HG03097 (cell line): ENCODE measurements around the gene ADAMTS8.

Source experiments
- ATAC-seq: cut with Tn5 transposase; IDR thresholded peaks from one replicate; pipeline ENCODE4 v1.9.1; 2021; ENCODE audit not compliant: unreplicated experiment, low FRiP score

Gene ADAMTS8

DNA sequence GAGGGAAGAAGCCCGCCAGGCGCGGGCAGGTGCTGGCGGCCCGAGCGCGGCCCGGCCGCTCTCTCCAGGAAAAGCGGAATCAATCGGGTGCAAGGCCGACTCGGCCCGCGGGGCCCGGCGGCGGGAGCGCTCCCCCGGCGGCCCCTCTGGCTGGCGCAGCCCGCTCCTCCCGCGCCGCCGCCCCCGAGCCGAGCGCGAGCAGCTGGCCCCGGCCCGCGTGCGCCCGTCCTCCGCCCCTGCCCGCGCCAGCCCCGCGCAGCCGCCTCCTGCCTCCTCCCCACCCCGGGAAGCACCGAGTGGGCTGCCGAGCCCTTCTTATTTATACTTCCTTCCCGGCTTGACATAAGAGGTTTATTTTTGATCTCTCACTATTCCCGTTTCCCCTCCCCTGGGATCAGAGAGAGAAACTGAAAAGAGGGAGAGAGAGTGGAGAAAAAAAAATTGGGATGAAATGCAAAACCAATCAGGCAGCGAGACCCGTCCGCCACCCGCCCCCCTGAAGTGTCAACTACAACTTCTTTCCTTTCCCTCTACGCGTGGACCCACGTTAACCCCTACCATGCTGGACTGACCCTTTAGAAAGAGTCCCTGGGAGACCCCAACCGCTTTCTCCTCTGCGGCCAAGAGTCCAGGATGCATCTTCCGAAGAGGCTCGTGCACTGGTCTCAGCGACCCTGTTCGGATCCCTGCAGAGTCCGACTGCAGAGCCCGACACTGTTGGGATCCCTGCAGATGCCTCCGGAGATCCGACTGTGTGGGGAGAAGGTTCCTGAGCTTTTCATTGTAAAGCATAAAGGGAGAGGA lies at the start of gene ADAMTS8:
TSS of gene ADAMTS8 (minus strand) at position 294 of the 804 bp plus-strand sequence. CDS start 323 bp downstream, outside the sequence.
- ATAC-seq: no peak

DNA sequence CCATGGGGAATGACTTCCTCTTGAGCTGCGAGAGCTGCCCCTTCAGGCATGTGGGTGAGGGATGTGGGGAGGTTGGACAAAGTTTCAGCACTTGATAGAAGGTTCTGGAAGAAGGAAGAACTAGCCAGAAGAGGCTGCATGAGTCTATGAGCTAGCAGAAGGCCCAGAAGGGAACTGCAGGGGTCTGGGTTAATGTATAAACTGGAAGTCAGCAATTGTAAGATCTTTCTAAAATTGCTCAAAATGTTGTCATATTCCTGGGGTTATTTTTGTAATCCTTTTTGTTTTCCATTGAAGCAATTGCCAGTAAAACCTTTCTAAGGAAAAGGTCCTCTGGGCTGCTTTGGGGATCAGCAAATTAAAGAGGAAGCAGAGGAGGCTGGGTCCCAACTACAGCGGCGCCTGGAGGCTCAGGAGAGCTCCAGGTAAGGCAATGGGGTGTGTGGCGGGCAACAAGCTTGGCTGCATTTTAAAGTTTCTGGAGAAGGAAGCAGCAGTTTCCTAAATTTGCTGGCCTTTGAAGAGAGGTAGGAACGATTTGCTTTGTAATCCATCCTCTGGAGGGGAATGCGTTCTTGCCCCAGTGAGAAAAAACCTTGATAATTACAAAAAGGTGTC lies 49.3 kb upstream of the ADAMTS8 start:
- no peak for ATAC-seq

DNA sequence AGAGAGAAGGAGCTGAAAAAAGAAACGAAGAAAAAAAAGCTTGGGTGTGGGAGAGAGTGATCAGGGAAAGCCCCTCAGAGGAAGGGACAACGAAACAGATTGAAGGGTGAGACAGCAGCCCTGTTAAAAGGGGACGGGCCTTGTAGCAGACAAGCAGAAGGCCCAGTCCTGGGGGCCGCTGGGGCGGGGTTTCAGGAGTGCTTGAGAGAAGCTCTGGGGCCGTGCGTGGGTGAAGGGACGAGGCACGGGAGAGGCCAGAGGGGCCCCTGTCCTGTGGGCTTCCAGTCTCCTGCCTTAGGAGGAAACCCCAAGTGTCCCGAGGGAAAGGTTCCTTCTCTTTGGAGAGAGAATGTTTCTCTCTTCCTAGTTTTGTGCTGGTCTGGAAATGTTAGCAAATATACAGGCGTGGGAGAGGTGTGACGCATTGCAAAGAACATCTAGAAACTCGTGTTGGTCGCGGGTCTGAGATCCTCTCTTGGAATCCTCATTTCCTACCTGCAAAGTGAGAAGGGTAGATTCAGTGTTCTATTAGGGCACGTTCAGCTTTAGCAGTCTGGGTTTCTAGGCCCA lies 48.6 kb upstream of the ADAMTS8 start:
- ATAC-seq: no peak

- no peak for ATAC-seq
These were observed 48.0 kb upstream of the ADAMTS8 start for GRCh38 chr11:130476200-130476921.

DNA sequence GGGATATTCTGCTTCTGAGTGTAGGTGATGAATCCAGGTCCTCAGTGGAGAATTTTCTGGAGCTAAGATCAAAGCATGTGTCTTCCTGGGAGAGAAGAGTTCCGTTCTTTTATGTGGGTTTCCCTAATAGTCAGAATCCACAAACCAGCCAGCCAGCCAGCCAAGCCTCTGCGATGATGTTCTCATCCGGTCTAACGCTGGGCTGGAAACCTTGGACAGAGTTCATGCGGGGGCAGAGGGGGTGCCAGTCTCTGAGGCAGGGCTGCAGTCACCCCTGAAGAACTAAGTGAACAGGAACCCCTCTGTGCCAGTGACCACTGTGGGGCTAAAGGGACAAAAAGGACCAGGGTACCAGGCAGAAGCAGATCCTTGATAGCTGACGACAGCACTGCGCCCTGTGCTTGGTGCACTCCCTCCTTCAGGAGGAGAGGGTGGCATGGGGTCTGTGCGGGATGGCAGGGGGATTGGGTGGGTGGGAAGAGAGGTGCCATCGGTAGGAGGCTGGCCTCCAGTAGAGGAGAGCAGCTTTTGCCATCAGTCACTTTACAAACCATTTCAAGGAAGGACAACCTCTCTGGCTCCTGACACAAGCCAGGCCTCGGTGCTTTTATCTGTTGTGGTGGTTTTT lies 47.1 kb upstream of the ADAMTS8 start:
- ATAC-seq: no peak

DNA sequence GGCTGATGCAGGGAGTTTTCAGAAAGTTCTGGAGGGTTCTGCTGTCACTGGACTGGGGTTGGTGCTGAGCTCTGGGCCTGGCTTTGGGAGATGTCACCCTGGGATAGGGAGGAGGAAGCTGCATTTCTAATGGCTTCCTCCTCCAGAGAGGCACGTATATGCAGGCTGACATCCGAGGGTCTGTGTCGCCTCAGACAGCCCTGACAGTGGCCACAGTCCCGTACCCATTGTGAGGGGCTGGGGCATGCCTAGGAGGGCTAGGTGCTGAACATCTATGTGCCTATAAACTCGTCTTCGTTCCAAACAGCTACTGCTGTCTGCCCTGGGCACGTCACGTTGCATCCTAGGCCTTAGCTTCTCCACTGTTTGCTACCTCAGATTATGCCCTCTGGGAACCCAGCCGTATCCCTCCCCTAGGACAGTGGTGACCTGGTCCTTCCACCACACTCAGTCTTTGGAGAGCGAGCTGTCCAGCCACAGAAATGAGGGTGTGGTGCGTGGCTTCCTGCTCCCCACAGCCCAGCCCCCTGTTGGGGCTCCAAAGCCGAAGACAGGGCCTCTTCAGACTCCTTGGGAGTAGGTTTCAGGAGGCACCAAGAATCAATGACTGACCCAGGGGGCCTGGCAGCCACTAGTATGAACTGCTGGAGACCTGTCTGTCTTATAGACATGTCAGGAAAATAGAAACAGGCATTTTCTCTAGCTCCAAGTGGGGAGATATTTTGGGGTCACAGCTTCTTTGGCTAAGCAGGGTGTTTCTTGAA lies 46.4 kb upstream of the ADAMTS8 start:
- no peak for ATAC-seq

DNA sequence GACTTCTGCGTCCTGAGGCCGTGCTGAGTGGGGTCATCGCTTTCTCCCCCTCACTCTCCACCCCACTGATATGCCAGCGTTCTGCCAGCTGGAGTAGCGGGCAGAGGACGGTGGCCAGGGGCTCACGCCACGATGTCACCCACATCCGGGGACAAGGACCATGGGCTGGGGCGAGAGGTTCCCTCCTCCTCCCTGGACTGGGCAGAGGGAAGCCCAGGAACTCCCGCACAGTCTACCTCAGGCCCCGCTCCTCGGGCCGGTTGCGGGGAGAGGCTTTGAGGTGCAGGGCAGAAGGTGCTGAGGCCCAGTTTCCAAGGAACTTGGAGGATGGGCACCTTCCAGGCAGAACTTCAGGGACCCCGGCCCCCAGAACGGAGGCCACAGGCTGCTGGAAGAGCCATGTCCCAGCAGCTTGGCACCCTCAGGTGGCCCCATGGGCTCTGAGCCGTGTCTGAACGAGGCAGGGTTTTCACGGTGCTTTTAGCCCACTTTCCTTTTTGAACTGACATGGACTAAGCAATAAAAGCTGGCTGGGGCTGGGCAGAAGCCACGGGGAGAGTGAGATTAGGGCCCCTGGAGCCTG lies 45.5 kb upstream of the ADAMTS8 start:
- ATAC-seq: no peak

GRCh38 chr11:130473056-130473794 lies 44.8 kb upstream of the ADAMTS8 start:
- ATAC-seq: no peak

- no peak for ATAC-seq
These were observed 44.1 kb upstream of the ADAMTS8 start for GRCh38 chr11:130472434-130472961.

GRCh38 chr11:130471731-130472433 lies 43.5 kb upstream of the ADAMTS8 start:
- no peak for ATAC-seq

DNA sequence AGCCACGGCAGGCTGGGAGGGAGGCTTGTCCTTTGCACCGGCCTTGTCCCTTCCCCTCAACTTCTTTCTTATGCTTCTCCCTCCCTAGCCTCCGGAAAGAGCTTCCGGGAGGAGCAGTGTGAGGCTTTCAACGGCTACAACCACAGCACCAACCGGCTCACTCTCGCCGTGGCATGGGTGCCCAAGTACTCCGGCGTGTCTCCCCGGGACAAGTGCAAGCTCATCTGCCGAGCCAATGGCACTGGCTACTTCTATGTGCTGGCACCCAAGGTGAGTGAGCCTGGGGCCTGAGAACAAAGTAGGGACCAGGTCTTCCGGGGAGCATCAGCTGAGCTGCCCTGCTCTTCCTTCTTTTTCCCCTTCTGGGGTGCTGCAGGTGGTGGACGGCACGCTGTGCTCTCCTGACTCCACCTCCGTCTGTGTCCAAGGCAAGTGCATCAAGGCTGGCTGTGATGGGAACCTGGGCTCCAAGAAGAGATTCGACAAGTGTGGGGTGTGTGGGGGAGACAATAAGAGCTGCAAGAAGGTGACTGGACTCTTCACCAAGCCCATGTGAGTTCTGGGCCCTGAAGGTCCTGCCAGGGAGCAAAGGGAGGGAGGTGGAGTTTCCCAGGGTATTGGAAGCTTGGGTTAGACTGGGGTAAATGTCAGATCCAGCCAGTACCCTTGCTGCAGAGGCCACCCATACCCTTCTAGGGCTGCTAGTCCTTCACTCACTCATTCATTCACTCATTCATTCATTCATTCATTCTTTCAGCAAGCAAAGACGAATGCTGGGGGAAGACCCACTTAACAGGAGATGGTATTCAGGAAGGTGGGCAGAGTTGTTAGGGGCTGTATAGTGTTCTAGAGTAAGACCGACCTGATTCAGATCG lies 42.7 kb upstream of the ADAMTS8 start:
- ATAC-seq: no peak

- ATAC-seq: no peak
These were observed 40.8 kb upstream of the ADAMTS8 start for GRCh38 chr11:130469181-130469580.

- ATAC-seq: no peak
These were observed 38.9 kb upstream of the ADAMTS8 start for GRCh38 chr11:130467116-130467900.

DNA sequence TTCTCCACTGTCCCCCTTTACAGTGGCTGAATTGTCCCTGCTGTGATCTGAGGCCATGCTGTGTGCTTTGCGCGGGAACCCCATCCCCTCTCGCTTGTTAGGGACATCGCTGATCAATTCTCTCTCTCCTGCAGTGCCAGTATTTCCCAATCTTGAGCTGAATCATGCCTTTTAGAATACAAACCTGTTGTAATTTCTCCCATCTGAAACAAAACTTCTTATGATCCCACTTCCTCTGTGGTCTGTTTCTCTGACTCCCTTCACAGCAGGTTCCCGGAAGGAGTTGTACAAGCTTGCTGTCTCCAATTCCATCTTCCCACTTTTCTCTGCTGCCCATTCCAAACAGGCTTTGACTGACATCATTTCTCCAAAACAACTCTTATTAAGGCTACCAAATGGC lies 36.9 kb upstream of the ADAMTS8 start:
- no peak for ATAC-seq

GRCh38 chr11:130464291-130464812 lies 35.9 kb upstream of the ADAMTS8 start:
- ATAC-seq: no peak

- ATAC-seq: no peak
These were observed 34.5 kb upstream of the ADAMTS8 start for GRCh38 chr11:130462931-130463330.
